Sigmoid colon (tissue), 4 donors: Measurements from ENCODE around the gene ATMIN.

Source experiments
- POLR2A ChIP-seq, 2 donors: fragments of 450-650 bp; IDR thresholded peaks; one replicate each; pipeline ENCODE4 v1.6.1; 2016; ENCODE audit warnings: antibody characterized with exemption in 2 of 2, mild to moderate bottlenecking in 2 of 2, moderate library complexity in 2 of 2
- POLR2AphosphoS5 ChIP-seq, 4 donors: sonication (generic); formaldehyde crosslinking; IDR thresholded peaks; one replicate each; pipeline ENCODE4 v1.6.1; 2017; ENCODE audit warnings: antibody characterized with exemption in 4 of 4
- TF ChIP-seq, protein P1 (sequence below), 4 experiments: fragments of 450-650 bp in 3 of 4; fragments of 200-600 bp in 1 of 4; IDR thresholded peaks; one replicate each; pipeline ENCODE4 v1.5.1; 2016 to 2019; ENCODE audit warnings: antibody characterized with exemption in 4 of 4, mild to moderate bottlenecking in 3 of 4, moderate library complexity in 2 of 4

DNA sequence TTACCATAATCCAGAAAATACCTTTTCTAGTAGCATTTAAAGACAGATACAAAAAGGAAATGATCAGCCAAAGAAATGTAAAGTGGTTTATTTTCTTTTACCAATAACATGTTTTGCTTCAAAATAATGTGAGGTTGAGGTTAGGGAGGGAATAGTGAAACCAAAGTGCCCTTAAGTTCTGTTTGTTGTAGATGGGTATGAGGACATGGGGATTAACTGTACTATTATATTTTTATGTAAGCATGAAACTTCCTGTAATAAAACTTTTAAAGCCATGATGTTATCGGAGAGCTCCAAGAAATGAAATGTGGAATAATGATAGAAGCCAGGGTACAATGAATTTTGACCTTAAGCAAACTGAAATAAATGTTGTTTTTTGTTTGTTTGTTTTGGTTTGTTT lies 31.5 kb downstream of the ATMIN start:
- TF ChIP-seq, protein P1, sequence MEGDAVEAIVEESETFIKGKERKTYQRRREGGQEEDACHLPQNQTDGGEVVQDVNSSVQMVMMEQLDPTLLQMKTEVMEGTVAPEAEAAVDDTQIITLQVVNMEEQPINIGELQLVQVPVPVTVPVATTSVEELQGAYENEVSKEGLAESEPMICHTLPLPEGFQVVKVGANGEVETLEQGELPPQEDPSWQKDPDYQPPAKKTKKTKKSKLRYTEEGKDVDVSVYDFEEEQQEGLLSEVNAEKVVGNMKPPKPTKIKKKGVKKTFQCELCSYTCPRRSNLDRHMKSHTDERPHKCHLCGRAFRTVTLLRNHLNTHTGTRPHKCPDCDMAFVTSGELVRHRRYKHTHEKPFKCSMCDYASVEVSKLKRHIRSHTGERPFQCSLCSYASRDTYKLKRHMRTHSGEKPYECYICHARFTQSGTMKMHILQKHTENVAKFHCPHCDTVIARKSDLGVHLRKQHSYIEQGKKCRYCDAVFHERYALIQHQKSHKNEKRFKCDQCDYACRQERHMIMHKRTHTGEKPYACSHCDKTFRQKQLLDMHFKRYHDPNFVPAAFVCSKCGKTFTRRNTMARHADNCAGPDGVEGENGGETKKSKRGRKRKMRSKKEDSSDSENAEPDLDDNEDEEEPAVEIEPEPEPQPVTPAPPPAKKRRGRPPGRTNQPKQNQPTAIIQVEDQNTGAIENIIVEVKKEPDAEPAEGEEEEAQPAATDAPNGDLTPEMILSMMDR (IDR thresholded peaks at IDR 0.05) = no peak
- TF ChIP-seq POLR2A (IDR thresholded peaks at IDR 0.05) (no peak), POLR2AphosphoS5 (IDR thresholded peaks at IDR 0.05) (no peak)
